NCI-H510A (cell line): Measurements from ENCODE around the gene EPS15.
"Not testable (repeated sequence)": the region's sequence is repeated elsewhere in the genome, so short reads cannot be mapped to it uniquely, and the experiment has no call there.

Experiments
- DNase-seq: peaks from one replicate; lab custom pipeline; 2025; lab: John Stamatoyannopoulos, UW

The EPS15 gene

GRCh38 chr1:51331206-51332100 is 187.6 kb downstream of the EPS15 start:
- peak; percentile 49 for DNase-seq

- no peak for DNase-seq
Measured at GRCh38 chr1:51330331-51331201, 188.5 kb downstream of the EPS15 start, which contains the start of gene TTC39A. TTC39A (minus strand) TSS chr1:51330562; CDS start chr1:51330477, 85 bp downstream.

DNA sequence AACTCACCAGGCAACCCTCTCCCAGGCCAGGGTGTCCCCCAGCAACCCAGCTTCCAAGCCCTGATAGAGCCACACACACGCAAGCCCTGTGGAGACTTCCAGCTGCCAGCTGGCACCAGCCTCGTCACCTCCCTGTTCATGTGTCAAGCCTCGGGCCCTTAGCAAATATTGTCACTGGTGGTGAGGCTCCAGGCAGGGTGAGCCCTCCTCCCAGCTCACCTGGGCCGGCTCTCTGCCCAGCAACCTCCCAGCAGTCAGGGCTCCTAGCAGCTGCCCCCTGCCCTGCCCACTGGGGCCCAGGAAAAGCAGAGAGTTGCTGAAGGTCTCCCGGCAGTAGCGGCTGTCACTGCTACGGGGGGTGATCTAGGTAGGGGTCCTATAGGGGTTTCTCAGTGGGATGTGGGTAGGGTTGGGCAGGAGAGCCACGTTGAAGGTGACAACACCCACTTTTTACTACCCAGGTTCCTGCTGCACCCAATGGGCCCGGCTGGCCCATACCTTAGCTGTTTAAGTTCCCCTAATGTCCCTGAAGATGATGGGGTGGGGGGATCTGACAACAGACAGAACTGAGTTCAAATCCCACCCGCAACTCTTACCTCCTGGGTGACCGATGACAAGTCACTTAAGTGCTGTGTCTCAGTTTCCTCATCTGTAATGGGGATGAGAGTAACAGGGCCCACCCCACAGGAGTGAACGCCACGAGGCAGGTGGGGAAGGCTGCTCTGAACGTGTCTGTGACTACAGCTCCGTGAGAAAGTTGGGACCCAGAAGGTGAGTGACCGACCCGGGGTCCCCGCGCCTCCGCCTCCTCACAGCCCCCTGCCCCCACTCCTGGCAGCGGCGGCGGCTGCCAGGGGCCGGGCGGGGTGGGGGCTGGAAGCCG is 189.4 kb downstream of the EPS15 start:
- peak; percentile 82 for DNase-seq

DNA sequence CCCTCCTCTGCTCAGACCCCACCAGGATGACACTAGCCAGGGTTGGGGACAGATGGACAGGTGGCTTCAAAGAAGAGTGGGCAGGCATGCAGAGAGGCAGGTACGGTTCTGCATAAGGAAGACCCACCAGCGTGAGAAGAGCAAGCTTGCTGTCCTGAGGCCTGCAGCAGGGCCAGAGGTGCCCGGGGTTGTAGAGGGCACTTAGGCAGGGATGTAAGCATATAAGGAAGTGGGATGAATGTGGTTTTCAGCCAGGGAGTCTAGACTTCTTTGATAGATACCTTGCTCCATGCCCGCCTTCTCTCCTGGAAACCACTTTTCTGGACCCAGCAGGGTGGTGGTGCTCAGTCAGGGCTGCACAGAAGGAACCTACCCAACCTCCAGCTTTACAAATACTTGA is 190.1 kb downstream of the EPS15 start:
- no peak for DNase-seq

GRCh38 chr1:51328279-51328678 is 190.8 kb downstream of the EPS15 start:
- no peak for DNase-seq

- no peak for DNase-seq
Measured at GRCh38 chr1:51327386-51327785, 191.7 kb downstream of the EPS15 start.

- DNase-seq, result no peak
Measured at GRCh38 chr1:51326839-51327238, 192.2 kb downstream of the EPS15 start.

GRCh38 chr1:51325878-51326755 is 192.9 kb downstream of the EPS15 start:
- DNase-seq, result no peak

DNA sequence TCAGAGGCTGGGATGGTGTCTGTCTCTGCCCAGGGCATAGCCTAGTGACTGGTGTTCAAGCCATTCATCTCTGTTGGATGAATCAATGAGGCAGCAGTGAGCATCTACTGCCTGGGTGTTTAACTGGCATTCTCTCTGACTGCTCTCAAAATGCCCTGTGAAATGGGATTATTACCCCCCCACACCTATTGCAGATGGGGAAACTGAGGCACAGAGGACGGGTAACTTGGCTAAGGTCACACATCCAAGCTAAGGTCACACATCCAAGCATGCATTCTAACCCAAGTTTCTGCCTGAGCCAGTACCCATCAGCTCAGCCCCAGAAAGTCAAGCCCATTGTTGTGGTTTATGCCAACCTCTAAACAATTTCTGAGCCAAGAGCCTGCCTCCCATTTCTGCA is 193.7 kb downstream of the EPS15 start:
- no peak for DNase-seq

GRCh38 chr1:51325011-51325385 is 194.1 kb downstream of the EPS15 start:
- not testable (repeated sequence) for DNase-seq

GRCh38 chr1:51324251-51325010 is 194.6 kb downstream of the EPS15 start:
- no peak for DNase-seq

- no peak for DNase-seq
Measured at GRCh38 chr1:51323778-51324177, 195.3 kb downstream of the EPS15 start.

DNA sequence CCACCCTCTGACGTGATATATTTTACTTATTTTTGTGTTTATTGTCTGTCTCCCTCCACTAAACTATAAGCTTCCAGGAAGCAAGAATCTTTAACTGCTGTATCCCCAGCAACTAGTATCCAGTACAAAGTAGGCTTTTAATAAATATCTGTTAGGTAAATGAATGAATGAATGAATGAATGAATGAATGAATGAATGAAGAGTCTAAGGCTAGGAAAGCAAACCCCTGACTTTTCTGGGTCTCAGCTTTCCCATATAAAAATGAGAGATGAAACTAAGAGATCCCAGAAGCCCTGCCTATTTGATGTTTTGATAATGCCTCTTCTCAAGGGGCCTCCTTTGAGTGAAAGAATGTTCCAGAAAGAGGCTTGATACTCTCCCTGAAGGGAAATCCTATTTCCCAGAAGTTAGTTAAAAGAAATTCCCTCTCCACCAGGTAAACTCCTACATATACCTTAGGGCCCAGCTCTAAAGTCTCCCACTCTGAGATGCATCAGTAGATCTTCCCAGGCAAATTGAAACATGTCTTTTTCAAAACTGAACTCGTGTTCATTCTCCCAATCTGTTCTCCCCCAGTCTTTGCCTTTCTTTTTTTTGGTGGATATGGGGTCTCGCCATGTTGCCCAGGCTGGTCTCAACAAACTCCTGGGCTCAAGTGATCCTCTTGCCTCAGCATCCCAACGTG is 196.5 kb downstream of the EPS15 start:
- no peak for DNase-seq

DNA sequence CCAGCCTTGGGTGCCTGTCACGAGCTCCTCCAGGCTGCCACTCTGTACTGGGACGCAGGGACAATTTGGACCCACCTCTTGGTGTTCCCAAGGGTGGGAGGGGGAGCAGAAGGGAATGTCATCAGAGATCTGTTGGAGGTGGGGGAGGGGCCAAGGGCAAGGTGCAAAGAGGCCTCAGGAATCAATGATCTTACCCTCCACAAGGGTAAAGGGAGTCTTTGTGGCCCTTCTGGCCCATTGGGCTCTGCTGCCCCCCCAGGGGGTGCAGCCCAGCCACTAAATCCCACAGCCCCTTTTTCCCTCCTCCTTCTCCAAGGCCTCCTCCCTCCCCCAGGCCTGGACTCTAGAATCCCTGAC is 197.2 kb downstream of the EPS15 start:
- no peak for DNase-seq

GRCh38 chr1:51320967-51321923 is 197.8 kb downstream of the EPS15 start:
- no peak for DNase-seq

GRCh38 chr1:51317798-51318197 is 201.3 kb downstream of the EPS15 start:
- DNase-seq, result no peak

- no peak for DNase-seq
Measured at GRCh38 chr1:51316846-51317120, 202.3 kb downstream of the EPS15 start.

DNA sequence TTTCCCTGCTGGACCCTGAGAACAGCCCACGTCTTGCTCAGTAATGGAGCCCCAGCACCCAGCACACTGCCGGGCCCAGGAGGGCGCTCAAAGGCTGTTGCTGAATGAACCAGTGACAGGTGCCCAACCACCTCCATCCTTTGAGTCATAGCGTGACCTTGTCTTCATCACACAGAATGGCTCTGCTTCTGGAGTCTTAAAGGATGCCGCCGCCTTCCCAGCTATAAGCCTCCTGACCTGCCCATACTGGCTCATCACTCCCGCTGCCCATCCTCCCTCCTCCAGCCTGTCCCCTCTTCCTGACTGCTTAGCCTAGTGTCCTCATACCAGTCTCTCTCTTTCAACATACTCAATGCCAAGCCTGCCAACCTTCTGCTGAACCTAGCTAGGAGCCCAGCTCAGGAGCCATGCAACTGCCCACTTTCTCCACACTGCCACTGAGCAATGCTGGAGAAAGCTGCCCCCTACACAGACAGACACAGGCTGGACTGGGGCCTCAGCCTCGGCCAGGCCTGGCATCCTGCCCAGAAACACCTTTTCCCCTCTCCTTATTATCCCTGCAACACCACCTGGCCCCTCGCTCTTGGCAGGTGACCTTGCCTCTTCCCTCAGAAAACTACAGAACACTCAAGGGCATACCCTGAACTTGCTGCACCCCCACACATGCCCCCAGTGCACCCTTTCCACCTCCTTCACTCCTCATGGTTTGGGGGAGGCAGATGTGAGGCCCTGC is 202.8 kb downstream of the EPS15 start:
- DNase-seq, result peak; percentile 56
